Neural progenitor cell (in vitro differentiated cells): ENCODE results near the gene DENND4A. TPM values are rescaled to one million over a fixed set of nuclear protein-coding genes. Genes with fewer than 3 reads are reported as not detected.

Experiments used
- DNase-seq: peaks from one replicate; pipeline ENCODE4 v3.0.0-alpha.2; 2016; ENCODE audit warnings: low spot score
- H2AFZ ChIP-seq: fragments of 200-600 bp; sonication (generic); replicated peaks from 2 replicates; pipeline ENCODE4 v1.6.1; 2016; ENCODE audit warnings: antibody characterized with exemption
- H3F3A ChIP-seq: fragments of 200-600 bp; sonication (generic); 2 replicates; pipeline ENCODE4 v1.6.1; 2016; ENCODE audit warnings: antibody characterized with exemption, low read depth
- H3K27ac ChIP-seq: fragments of 200-600 bp; sonication (generic); 2 replicates; pipeline ENCODE4 v1.5.1; 2016; ENCODE audit warnings: mild to moderate bottlenecking
- H3K27me3 ChIP-seq: fragments of 200-600 bp; sonication (generic); 2 replicates; pipeline ENCODE4 v1.6.1; 2016; ENCODE audit warnings: mild to moderate bottlenecking, moderate library complexity
- H3K36me3 ChIP-seq: fragments of 200-600 bp; sonication (generic); 2 replicates; pipeline ENCODE4 v1.5.1; 2016
- H3K4me1 ChIP-seq: fragments of 200-600 bp; sonication (generic); 2 replicates; pipeline ENCODE4 v1.6.1; 2016; ENCODE audit warnings: mixed run types
- H3K4me2 ChIP-seq: fragments of 200-600 bp; sonication (generic); 2 replicates; pipeline ENCODE4 v1.6.1; 2016
- H3K4me3 ChIP-seq: fragments of 200-600 bp; sonication (generic); 2 replicates; pipeline ENCODE4 v1.5.1; 2016
- H3K79me2 ChIP-seq: fragments of 200-600 bp; sonication (generic); 2 replicates; pipeline ENCODE4 v1.6.1; 2016; ENCODE audit warnings: low read depth
- H3K9ac ChIP-seq: fragments of 200-600 bp; sonication (generic); 2 replicates; pipeline ENCODE4 v1.6.1; 2016
- H3K9me3 ChIP-seq: fragments of 200-600 bp; sonication (generic); 2 replicates; pipeline ENCODE4 v1.5.1; 2016; ENCODE audit warnings: low read depth
- H4K20me1 ChIP-seq: fragments of 200-600 bp; sonication (generic); 2 replicates; pipeline ENCODE4 v1.6.1; 2016; ENCODE audit warnings: low read depth
- H3K27ac Mint-ChIP-seq: 3 replicates; pipeline ENCODE4 v1.8.0; 2021; ENCODE audit warnings: mixed read lengths
- H3K27me3 Mint-ChIP-seq: 2 replicates; pipeline ENCODE4 v1.8.0; 2022; ENCODE audit warnings: low read depth, mild to moderate bottlenecking, inconsistent platforms, moderate library complexity, mixed read lengths; ENCODE audit not compliant: insufficient read depth
- H3K36me3 Mint-ChIP-seq: 3 replicates; pipeline ENCODE4 v1.8.0; 2021; ENCODE audit warnings: mixed read lengths
- H3K4me1 Mint-ChIP-seq: 3 replicates; pipeline ENCODE4 v1.8.0; 2021; ENCODE audit warnings: mixed read lengths
- H3K4me3 Mint-ChIP-seq: 3 replicates; pipeline ENCODE4 v1.8.0; 2021; ENCODE audit warnings: mild to moderate bottlenecking, moderate library complexity, mixed read lengths
- H3K9me3 Mint-ChIP-seq: 3 replicates; pipeline ENCODE4 v1.8.0; 2020; ENCODE audit warnings: mixed read lengths
- EZH2 ChIP-seq: fragments of 200-600 bp; sonication (generic); IDR thresholded peaks from 2 replicates; pipeline ENCODE4 v1.6.1; 2017; ENCODE audit warnings: antibody characterized with exemption, mild to moderate bottlenecking, moderate library complexity
- EZH2phosphoT487 ChIP-seq: fragments of 200-600 bp; sonication (generic); IDR thresholded peaks from 2 replicates; pipeline ENCODE4 v1.6.1; 2017; ENCODE audit warnings: antibody characterized with exemption
- total RNA-seq: library from RNA; depleted of rRNA; stranded (reverse); fragments of >200 nt; gene quantifications from 2 replicates; pipeline ENCODE4 v1.2.3, GENCODE V29; 2015; ENCODE audit warnings: low replicate concordance
- TF ChIP-seq, protein P1 (sequence below): fragments of 200-600 bp; sonication (generic); IDR thresholded peaks from 2 replicates; pipeline ENCODE4 v1.5.1; 2017; ENCODE audit warnings: antibody characterized with exemption, mild to moderate bottlenecking

DENND4A gene
- total RNA-seq, 1 donor from 2014 or later = 4.8 TPM

- TF ChIP-seq EZH2phosphoT487 = no peak
- TF ChIP-seq EZH2 = no peak
- TF ChIP-seq, protein P1, sequence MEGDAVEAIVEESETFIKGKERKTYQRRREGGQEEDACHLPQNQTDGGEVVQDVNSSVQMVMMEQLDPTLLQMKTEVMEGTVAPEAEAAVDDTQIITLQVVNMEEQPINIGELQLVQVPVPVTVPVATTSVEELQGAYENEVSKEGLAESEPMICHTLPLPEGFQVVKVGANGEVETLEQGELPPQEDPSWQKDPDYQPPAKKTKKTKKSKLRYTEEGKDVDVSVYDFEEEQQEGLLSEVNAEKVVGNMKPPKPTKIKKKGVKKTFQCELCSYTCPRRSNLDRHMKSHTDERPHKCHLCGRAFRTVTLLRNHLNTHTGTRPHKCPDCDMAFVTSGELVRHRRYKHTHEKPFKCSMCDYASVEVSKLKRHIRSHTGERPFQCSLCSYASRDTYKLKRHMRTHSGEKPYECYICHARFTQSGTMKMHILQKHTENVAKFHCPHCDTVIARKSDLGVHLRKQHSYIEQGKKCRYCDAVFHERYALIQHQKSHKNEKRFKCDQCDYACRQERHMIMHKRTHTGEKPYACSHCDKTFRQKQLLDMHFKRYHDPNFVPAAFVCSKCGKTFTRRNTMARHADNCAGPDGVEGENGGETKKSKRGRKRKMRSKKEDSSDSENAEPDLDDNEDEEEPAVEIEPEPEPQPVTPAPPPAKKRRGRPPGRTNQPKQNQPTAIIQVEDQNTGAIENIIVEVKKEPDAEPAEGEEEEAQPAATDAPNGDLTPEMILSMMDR = no peak
- H3K36me3 ChIP-seq = no peaks in the 10 kb centered on the region
- H3K4me3 Mint-ChIP-seq = no peak overlapping the region
- no peaks in the 10 kb centered on the region for H3K79me2 ChIP-seq
- H3K9me3 Mint-ChIP-seq = no peaks in the 10 kb centered on the region
- H2AFZ ChIP-seq = no peak overlapping the region
- H3K27ac Mint-ChIP-seq = no peak overlapping the region
- no peak overlapping the region for H3K4me2 ChIP-seq
- H3K9ac ChIP-seq = no peak overlapping the region
- H3K4me1 Mint-ChIP-seq = no peaks in the 10 kb centered on the region
- H3K4me1 ChIP-seq = no peaks in the 10 kb centered on the region
- no peaks in the 10 kb centered on the region for H3K9me3 ChIP-seq
- DNase-seq = no peak
- H3K27me3 ChIP-seq = no peaks in the 10 kb centered on the region
- H4K20me1 ChIP-seq = no peaks in the 10 kb centered on the region
- no peak overlapping the region for H3K4me3 ChIP-seq
- H3K27me3 Mint-ChIP-seq = peaks cover 3% of the 10 kb centered on the region
- no peaks in the 10 kb centered on the region for H3K36me3 Mint-ChIP-seq
- no peaks in the 10 kb centered on the region for H3F3A ChIP-seq
- H3K27ac ChIP-seq = no peak overlapping the region
These were observed 22.6 kb downstream of the DENND4A start for GRCh38 chr15:65769482-65769881.

- no peak overlapping the region for H3K4me2 ChIP-seq
- no peaks in the 10 kb centered on the region for H3K4me1 Mint-ChIP-seq
These were observed 24.2 kb downstream of the DENND4A start for GRCh38 chr15:65767895-65768294.

GRCh38 chr15:65767264-65767595 is 24.9 kb downstream of the DENND4A start:
- H3K36me3 ChIP-seq = no peaks in the 10 kb centered on the region
- Mint-ChIP-seq H3K9me3 (no peaks in the 10 kb centered on the region), H3K36me3 (no peaks in the 10 kb centered on the region), H3K27me3 (peaks cover 3% of the 10 kb centered on the region), H3K4me3 (no peak overlapping the region), H3K27ac (no peak overlapping the region), H3K4me1 (no peaks in the 10 kb centered on the region)
- H2AFZ ChIP-seq = no peak overlapping the region
- no peaks in the 10 kb centered on the region for H3K4me1 ChIP-seq
- H3K27me3 ChIP-seq = no peaks in the 10 kb centered on the region
- H4K20me1 ChIP-seq = no peaks in the 10 kb centered on the region
- no peak overlapping the region for H3K9ac ChIP-seq
- H3K27ac ChIP-seq = no peak overlapping the region
- H3K9me3 ChIP-seq = no peaks in the 10 kb centered on the region
- H3F3A ChIP-seq = no peaks in the 10 kb centered on the region
- H3K4me2 ChIP-seq = no peak overlapping the region
- no peak for DNase-seq
- TF ChIP-seq, protein P1 = no peak
- TF ChIP-seq EZH2 (no peak), EZH2phosphoT487 (no peak)
- no peak overlapping the region for H3K4me3 ChIP-seq
- no peaks in the 10 kb centered on the region for H3K79me2 ChIP-seq

More at GRCh38 chr15:65767895-65768294, 24.2 kb downstream of the DENND4A start:
- no peaks in the 10 kb centered on the region for H3K9me3 Mint-ChIP-seq
- TF ChIP-seq EZH2 (no peak), EZH2phosphoT487 (no peak)
- TF ChIP-seq, protein P1 = no peak
- Histone ChIP-seq H3K36me3 (no peaks in the 10 kb centered on the region), H3K27ac (no peak overlapping the region), H3K4me1 (no peaks in the 10 kb centered on the region), H3K9ac (no peak overlapping the region), H4K20me1 (no peaks in the 10 kb centered on the region), H3K27me3 (no peaks in the 10 kb centered on the region), H3K9me3 (no peaks in the 10 kb centered on the region), H3K4me3 (no peak overlapping the region), H3K79me2 (no peaks in the 10 kb centered on the region), H3F3A (no peaks in the 10 kb centered on the region), H2AFZ (no peak overlapping the region)
- DNase-seq = no peak
- no peaks in the 10 kb centered on the region for H3K36me3 Mint-ChIP-seq
- no peak overlapping the region for H3K27ac Mint-ChIP-seq
- H3K27me3 Mint-ChIP-seq = peaks cover 3% of the 10 kb centered on the region
- H3K4me3 Mint-ChIP-seq = no peak overlapping the region
